Hepatocyte (in vitro differentiated cells): Measurements from ENCODE around the gene VAV2.

Source experiments
- CTCF ChIP-seq: fragments of 200-600 bp; sonication (generic); IDR thresholded peaks from 2 replicates; pipeline ENCODE4 v1.5.1; 2016; ENCODE audit warnings: antibody characterized with exemption, mild to moderate bottlenecking; ENCODE audit not compliant: poor library complexity
- EZH2 ChIP-seq: fragments of 200-600 bp; sonication (generic); IDR thresholded peaks from 2 replicates; pipeline ENCODE4 v1.6.1; 2016; ENCODE audit warnings: antibody characterized with exemption, mild to moderate bottlenecking, borderline replicate concordance

- no peak for TF ChIP-seq CTCF
- no peak for TF ChIP-seq EZH2
Measured at GRCh38 chr9:133863257-133863592, 128.9 kb downstream of the VAV2 start.
